Measurements from ENCODE around the gene SORCS2.

Gene SORCS2

DNA sequence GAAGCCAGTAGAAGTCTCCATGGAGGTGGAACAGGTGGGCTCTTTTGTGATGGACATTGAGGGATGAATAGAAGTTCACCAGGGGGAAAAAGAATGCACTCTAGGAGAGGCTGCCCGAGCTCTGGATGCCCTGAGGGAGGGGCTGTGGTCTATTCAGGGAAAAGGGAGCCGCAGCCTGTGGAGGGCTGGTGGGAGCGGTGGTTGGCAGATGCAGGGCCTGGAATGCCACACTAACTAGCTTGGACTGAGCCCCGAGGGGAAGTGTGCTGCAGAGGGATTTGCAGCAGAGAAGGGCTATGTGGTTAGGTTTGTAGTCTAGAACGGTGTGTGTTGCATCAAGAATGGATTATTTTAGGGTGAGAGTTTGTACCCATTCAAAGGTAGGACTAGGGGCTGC is 271.9 kb downstream of the SORCS2 start:
- DNase-seq (ENCODE audit: low spot score) (no peak), FAIRE-seq (no peak)

- FAIRE-seq, result no peak
- no peak for DNase-seq (ENCODE audit: low spot score)
These were observed 272.7 kb downstream of the SORCS2 start for GRCh38 chr4:7465017-7465416.

GRCh38 chr4:7466215-7466614 is 273.9 kb downstream of the SORCS2 start:
- FAIRE-seq (no peak), DNase-seq (ENCODE audit: low spot score) (no peak)

DNA sequence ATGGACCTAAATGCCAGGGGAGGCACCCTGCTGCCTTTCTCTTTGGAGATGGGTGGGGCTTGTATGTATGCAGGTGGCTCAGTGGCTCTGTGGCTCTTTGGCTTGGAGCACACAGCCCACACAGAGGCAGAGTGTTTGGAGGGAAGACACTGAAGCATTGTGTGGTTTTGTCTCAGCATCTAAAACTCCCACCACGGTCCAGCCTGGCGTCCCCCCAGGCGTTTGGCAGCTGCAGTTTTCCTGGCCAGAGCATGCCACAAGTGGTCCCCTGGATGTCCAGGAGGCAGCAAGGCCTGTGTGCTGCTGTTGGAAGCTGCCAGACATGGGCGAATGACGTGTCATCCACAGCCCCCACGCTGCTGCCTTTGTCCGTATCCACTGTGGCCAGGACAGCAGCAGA is 274.6 kb downstream of the SORCS2 start:
- DNase-seq (ENCODE audit: low spot score) (no peak), FAIRE-seq (no peak)

DNA sequence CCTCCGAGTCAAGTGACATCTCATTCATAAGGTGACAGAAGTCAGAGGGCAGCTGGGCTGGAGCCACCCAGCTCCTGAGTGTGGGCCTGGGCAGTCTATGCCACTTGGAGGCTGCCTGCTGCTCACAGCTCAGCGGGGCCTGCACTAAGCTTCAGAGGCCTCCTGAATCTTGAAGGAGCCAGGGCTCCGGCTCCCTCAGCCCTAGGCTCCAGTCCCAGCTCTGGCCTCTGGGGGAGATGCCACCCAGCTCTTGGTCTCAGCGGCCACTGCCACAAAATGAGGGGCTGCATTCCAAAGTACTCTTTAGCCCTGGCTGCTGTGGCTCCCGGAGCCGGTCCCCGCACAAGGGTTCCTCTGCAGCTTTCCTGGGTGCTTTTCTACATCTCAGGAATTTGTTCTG is 275.1 kb downstream of the SORCS2 start:
- no peak for FAIRE-seq
- no peak for DNase-seq (ENCODE audit: low spot score)

- FAIRE-seq (no peak), DNase-seq (ENCODE audit: low spot score) (no peak)
These were observed 276.7 kb downstream of the SORCS2 start for GRCh38 chr4:7469023-7469422.

DNA sequence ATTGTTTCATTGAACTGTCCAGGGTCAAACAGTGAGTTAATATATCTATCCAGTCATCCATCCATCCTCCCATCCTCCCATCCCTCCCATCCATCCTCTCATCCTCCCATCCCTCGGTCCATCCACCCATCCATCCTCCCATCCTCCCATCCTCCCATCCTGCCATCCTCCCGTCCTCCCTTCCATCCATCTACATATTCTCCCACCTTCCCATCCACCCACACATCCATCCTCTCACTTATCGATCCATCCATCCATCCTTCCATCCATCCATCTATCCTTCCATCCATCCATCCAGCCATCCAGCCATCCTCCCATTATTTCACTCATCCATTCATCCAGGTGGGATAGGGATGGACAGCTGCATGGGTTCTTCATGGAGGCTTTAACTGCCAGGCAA is 277.8 kb downstream of the SORCS2 start:
- no peak for DNase-seq (ENCODE audit: low spot score)
- no peak for FAIRE-seq

DNA sequence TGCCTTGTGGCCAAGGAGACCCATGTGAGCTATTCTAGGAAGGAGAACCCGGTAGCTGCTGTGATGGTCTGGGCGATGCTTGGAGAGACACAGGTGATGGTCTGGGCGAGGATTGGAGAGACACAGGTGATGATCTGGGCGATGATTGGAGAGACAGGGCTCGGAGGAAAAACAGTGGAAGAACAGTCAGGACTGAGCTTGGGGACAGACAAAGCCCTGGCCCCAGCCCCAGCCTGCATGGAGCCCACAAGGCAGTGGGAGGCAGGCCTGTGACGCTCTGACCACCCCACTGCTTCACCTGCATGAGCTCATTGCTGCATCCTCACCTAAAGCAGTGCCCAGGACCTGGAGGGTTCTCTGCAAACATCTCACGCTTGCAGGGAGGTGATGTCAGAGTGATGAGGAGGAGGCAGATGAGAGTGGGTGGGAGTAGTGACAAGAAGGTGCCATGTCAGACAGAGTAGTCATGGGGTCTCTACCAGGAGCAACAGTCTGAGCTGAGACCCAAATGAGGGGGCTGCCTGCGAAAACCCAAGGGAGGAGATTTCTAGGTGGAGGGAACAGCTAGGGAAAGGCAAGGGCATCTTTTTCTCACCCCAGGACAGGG is 278.3 kb downstream of the SORCS2 start:
- DNase-seq (ENCODE audit: low spot score) (no peak), FAIRE-seq (no peak)

DNA sequence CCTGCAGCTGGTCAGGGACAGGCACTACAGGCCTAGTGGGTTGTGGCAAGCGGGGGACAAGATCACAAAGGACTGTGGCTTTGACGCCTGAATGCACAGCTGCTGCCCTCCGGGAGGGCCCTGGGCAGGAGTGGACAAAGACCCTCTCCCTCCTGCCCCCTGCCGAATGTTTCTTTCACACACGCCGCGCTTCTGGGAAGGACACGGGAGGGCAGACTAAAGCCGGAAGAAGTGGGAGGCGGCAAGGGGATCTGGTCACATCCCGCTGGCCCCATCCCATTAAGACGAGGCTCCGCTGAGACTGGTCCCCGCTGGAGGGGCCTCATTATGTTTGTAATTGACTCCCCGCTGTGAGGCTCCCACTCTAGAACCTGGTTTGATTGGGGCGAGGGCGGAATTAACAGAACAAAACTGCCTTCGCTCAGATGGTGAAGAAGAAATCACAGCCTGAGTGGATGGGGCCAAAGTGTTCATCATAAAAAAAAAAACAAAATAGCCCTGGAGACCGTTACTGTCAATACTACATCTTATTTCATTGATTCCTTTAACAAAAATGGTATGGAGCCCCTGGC is 280.2 kb downstream of the SORCS2 start:
- FAIRE-seq (no peak), DNase-seq (ENCODE audit: low spot score) (no peak)

DNA sequence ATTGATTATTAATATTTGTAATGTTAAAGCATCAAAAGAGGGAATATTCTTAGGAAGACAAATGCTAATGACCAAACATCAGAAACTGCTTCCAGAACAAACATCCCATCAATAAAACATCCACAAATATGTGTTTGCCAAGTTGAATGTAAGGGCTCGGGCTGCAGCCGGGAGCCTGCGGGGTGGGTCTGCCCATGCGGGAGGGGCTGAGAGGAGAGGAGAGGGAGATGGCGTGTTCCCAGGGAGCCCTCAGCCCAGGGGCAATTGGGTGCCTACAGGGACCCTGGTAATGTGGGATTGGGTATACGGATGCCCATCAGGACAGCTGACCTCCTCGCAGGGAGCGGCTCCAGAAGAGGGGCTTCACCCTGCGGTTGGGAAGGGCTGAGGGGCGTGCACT is 280.7 kb downstream of the SORCS2 start:
- DNase-seq (ENCODE audit: low spot score) (no peak), FAIRE-seq (no peak)

GRCh38 chr4:7474320-7474719 is 282.0 kb downstream of the SORCS2 start:
- no peak for DNase-seq (ENCODE audit: low spot score)
- no peak for FAIRE-seq

GRCh38 chr4:7475207-7475606 is 282.9 kb downstream of the SORCS2 start:
- no peak for DNase-seq (ENCODE audit: low spot score)
- FAIRE-seq, result no peak

DNA sequence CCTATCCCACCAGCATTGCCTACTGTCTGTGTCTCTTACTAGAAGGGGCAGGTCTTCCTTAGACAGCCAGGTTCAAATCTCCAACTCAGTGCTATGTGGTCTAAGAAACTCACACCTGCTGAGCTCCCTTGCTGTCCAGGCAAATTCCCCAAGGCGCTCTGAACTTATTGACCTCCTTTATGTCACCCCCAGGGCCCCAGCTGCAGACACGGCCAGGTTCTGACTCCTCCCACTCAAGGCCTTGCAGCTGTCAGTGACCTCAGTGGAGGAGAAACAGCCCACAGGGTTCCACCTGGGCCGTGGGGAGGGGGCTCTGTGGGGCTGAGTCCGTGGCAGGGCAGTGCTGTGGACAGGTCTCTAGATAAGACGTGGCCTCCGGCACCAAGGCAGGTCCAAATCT is 284.5 kb downstream of the SORCS2 start:
- FAIRE-seq (no peak), DNase-seq (ENCODE audit: low spot score) (no peak)

DNA sequence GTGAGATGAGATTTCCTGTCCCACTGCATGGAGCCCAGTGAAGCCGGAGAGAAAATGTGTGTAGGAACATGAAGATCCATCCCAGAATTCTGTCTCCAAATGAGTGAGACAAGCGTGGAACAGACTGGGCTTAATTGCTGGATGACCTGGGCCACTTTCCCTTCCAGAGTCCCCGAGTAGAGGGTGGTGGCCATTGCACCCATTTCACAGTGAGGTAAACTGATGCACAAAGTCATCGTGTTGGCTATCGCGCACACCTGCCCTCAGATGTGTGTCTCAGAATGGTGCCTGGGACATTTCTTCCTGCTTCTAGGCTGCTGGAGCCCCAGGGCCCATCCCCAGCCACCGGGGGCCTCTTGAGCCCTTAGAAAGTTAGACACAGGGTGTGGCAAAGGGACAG is 285.4 kb downstream of the SORCS2 start:
- FAIRE-seq (no peak), DNase-seq (ENCODE audit: low spot score) (no peak)

GRCh38 chr4:7478665-7479064 is 286.3 kb downstream of the SORCS2 start:
- no peak for FAIRE-seq
- no peak for DNase-seq (ENCODE audit: low spot score)

GRCh38 chr4:7480423-7480822 is 288.1 kb downstream of the SORCS2 start:
- DNase-seq (ENCODE audit: low spot score) (no peak), FAIRE-seq (no peak)

- FAIRE-seq, result no peak
- no peak for DNase-seq (ENCODE audit: low spot score)
These were observed 288.9 kb downstream of the SORCS2 start for GRCh38 chr4:7481227-7481626.

DNA sequence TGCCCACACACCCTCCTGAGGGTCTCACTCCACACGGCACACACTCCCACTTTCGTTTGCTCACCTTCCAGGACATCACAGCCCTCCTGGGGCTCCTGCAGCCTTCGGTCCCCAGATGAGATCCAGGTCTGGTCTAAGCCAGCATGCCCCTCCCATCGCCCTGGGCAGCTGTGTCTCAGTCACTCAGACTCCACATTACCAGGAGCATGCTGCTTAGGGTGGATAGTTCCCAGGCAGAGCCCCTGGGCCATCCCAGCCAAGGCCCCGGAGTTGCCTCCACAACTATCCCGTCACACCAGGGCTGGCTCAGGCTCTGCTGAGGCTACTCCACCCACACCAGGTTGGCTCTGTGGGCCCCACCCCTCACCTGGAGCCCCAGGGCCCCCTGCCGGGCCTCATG is 292.8 kb downstream of the SORCS2 start:
- no peak for DNase-seq (ENCODE audit: low spot score)
- FAIRE-seq, result no peak

DNA sequence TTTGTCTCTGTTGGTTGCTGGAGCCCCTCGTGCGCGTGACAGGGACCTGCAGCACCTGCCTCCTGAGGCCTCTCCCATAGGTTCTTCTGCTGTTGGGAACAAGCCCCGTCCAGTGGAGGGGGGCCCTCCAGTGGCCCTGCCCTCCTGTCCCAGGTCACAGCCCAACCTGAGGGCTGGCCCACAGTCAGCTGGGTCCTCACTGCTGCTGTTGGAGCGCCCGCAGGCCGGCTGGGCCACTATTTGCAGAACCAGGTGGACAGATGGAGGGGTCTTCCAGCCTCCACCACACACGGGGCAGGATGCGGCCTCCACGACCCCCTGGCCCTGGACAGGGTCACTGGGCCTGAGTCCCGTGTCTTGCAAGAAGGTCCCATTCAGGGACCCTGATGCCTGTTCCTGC is 293.8 kb downstream of the SORCS2 start:
- no peak for FAIRE-seq

GRCh38 chr4:7487502-7487901 is 295.2 kb downstream of the SORCS2 start:
- no peak for DNase-seq (ENCODE audit: low spot score)
- FAIRE-seq, result no peak

More for the DNA sequence above, 293.8 kb downstream of the SORCS2 start:
- DNase-seq (ENCODE audit: low spot score), result no peak

DNA sequence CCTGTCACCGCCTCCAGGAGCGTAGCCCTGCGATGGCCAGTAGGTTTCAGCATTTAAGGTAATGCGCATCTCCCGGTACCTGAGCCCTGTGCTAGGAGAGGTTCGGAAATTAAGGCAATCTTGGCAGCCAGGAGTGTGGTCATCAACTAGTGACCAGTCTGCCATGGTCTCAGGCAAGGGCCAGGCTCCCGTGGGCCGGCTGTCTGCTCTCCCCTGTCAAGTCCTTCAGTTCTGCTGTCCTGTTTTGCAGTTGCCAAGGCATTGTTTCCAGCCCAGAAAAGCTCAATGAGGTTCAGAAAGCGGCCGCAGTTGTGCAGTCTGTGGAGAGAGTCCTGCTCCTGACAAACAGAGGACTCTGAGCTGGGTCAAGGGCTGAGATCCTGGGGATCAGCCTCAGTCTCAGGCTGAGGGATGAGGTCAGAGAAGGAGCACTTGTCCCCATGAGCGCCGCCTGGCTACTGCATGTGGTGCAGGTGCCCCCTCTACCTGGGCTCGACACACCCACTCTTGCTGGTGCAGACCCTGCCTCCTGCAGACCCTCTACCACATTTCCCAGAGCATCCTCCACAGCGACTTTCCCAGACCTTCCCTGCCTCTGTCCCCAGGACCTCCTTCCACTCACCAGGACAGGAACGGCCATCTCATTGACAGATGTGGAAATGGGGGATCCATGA is 295.8 kb downstream of the SORCS2 start:
- DNase-seq (ENCODE audit: low spot score) (no peak), FAIRE-seq (no peak)

DNA sequence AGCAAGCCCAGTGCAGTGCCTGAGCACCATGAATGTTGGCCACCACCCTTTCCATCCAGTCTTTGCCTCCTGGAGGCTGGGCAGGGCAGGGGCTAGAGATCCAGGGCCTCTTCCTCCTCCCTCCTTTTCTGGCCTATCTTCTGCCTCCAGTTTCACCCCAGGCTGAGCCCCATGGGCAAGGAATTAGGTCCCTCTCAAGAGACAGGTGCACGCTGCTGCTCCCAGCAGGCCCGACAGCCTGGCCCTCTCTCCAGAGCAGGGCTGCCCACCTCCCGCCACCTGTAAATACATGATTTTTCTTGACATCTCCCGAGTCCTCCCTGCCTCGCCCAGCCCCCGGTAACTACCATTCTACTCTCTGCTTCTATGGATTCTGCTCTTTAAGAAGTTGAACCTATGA is 299.6 kb downstream of the SORCS2 start:
- DNase-seq (ENCODE audit: low spot score) (no peak), FAIRE-seq (no peak)
